HG02852 (cell line): ENCODE data around the gene SSBP3.
"Not testable (repeated sequence)": the region's sequence is repeated elsewhere in the genome, so short reads cannot be mapped to it uniquely, and the experiment has no call there.

Experiments
- ATAC-seq: cut with Tn5 transposase; IDR thresholded peaks from one replicate; pipeline ENCODE4 v1.9.1; 2021; ENCODE audit warnings: mild to moderate bottlenecking, moderate library complexity; ENCODE audit not compliant: unreplicated experiment

SSBP3 gene

GRCh38 chr1:54225986-54226559 lies 180.1 kb downstream of the SSBP3 start:
- ATAC-seq: no peak

- ATAC-seq: no peak
Observed at GRCh38 chr1:54225378-54225777, 180.8 kb downstream of the SSBP3 start.

GRCh38 chr1:54224233-54224632 lies 182.0 kb downstream of the SSBP3 start:
- ATAC-seq: no peak

- ATAC-seq: no peak
Observed at GRCh38 chr1:54223441-54224202, 182.6 kb downstream of the SSBP3 start.

DNA sequence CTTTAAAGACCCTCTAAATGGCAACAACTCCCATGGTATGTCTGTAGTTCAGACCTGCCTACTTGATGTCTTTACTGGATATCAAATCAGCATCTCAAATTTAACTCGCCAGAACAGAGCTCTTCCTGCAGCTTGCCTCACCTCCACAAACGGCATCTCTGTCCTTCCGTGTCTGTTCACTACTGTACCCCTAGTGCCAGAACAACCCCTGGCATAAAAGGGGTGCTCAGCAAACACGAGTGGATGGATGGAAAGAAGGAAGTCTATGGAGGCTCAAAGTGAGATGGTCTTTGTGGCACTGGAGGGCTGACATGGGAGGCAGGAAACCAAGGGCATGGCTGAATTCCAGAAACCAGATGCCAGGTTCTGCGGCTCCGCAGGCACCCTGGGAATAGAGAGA lies 183.5 kb downstream of the SSBP3 start:
- ATAC-seq: no peak

DNA sequence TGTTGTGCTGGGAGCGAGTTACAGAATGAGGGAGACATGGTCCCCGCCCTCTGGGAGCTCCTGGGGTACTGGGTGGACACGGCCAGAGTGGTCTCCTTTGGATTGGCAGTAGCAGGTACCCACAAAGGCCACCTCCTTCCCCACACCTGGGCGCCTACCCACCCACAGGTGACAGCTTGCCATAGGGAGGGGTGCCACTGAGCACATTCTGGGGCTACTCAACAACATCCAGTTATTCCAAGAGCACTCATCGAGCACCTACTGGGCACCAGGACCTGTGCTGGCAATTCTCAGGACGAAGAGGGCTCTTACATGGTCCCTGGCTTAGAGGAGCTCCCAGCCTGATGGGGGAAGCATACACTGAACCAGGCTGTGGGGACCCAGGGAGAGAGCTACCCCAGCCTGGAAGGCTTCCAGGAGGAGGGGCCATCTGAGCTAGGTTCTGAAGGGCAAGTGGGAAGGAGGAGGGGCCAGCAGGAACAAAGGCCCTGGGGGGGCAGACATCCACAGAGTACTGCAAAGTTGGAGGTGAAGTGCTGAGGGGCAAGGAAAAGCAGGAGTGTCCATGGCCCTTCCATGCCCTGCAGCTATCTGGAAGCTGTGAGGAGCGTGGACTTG lies 184.2 kb downstream of the SSBP3 start:
- no peak for ATAC-seq

DNA sequence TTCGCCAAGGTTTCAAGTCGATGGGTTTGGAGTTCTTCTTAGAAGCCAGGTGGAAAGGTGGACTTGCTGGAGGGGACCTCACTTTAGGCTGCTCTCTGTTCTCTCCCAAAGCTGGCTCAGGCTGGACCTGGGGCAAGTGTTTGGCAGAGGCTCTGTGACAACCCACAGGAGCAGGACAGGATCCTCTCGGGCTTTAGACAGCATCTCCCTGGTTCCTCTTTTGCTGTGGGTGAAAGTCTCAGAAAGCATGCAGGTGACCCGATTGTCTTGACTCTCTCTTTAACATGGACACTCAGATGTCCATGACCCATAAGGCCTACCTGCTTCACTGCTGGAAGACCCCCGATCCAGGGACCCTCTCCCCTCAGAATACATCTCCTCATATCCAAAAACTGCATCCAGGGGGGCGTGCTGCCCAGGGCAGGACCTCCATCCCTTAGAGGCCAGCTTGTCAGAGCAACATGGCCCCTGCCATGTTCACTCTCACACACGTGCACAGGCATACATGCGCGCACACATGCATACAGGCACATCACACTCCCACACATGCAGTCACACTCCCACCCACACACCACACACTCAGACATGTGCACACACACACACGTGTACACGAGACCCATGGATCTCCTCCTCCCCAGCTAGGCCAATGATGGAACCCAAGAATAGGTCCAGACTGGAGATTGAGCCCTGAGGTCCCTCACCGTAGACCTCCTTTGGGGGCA lies 184.9 kb downstream of the SSBP3 start:
- no peak for ATAC-seq

DNA sequence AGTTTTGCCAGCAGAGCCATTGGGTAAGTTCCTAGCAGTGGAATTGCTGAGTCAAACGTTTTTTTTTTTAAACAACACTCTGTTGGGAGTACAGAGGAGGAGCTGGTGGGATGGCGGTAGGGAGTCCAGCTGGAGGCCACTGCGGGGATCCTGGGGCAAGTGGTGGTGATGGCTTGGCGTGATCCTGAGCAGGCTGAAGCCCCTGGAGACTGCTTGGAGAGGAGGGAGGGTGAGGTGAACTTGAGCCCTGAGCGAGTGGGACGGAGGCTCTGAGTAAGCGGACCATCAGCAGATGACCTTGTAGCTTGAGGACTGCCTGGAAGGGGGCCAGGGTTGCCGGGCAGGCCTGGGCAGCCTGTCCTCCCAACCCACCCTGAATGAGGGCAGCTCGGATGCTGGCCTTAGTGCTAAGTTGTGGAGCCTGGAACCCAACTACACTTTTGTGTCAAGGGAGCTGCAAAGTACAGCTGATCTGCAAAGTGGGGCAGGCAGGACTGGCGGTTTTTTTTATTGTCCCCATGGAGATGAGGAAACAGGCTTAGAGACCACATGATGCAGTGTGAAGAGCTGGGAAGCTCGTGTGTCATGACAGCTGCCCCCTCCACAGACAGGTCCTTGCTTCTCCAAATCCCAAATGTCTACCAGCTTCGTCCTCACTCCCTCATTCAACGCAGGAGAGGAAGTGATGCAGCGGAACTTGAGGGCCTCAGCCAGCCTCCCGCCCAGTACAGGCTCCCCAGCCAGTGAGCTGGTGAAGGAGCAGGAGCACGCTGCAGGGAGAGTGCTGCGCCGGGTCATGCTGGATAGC lies 186.0 kb downstream of the SSBP3 start:
- no peak for ATAC-seq

GRCh38 chr1:54219688-54220003 lies 186.5 kb downstream of the SSBP3 start:
- no peak for ATAC-seq

GRCh38 chr1:54218883-54219687 lies 187.1 kb downstream of the SSBP3 start:
- ATAC-seq: no peak

DNA sequence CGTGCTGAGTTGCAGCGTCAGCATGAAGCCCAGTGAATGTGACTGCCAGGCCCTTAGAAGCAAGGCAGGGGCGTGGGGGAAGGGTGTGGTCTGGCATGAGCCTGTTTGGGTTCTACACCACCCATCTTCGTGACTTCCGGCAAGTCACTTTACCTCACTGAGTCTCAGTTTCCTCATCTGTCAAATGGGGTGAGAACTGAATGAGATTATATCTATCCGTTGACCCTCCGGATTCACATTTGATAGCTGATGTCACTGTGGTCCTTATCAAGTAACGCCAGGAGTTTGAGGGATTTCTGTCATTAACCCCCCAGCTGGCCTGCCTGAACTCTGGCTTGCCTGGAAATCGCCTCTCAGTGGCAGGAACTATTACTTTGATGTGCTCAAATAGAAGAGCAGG lies 190.7 kb downstream of the SSBP3 start:
- no peak for ATAC-seq

GRCh38 chr1:54212872-54213271 lies 193.3 kb downstream of the SSBP3 start:
- ATAC-seq: no peak

- ATAC-seq: not testable (repeated sequence)
Observed at GRCh38 chr1:54207896-54208295, 198.3 kb downstream of the SSBP3 start.

DNA sequence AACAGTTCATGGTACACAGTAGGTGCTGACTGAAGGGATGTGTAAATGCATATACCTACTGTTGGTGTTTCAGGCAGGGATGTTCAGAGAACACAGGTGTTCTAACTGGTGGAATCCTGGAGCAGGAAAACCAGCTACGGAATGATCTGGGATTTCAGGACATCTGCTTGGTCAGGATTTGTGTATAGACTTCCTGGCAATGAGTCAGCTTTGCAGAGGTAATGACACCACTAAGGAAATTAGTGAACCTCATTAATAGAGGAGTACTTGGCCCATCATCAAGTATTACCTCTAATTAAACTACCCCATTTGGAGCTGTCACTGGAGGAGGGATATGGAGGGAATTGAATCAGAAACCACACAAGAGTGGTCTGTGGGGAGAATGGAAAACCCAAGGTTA lies 198.9 kb downstream of the SSBP3 start:
- no peak for ATAC-seq

DNA sequence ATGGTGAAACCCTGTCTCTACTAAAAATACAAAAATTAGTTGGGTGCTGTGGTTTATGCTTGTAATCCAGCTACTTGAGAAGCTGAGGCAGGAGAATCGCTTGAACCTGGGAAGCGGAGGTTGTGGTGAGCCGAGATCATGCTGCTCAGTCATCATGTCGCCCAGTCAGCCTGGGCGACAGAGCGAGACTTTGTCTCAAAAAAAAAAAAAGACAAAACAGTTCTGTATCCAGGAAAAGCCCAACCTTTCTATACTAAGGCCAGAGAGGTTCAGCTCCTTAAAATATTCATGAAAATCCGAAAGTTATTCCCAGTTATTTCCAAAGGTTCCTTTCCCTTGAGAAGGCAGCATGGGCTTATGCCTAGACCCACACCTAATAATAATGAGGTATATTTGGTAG lies 202.0 kb downstream of the SSBP3 start:
- ATAC-seq: no peak

GRCh38 chr1:54200519-54200997 lies 205.6 kb downstream of the SSBP3 start:
- ATAC-seq: no peak

- peak; percentile 96 for ATAC-seq
Observed at GRCh38 chr1:54199765-54200518, 206.3 kb downstream of the SSBP3 start, which contains the start of the genes CYB5RL and MRPL37. TSS of gene CYB5RL (minus strand) at chr1:54200030. CDS start at chr1:54195616, 4,414 bp downstream. TSS of gene MRPL37 (plus strand) at chr1:54200167. CDS start at chr1:54200244, 77 bp downstream.

- no peak for ATAC-seq
Observed at GRCh38 chr1:54199151-54199764, 206.9 kb downstream of the SSBP3 start.

DNA sequence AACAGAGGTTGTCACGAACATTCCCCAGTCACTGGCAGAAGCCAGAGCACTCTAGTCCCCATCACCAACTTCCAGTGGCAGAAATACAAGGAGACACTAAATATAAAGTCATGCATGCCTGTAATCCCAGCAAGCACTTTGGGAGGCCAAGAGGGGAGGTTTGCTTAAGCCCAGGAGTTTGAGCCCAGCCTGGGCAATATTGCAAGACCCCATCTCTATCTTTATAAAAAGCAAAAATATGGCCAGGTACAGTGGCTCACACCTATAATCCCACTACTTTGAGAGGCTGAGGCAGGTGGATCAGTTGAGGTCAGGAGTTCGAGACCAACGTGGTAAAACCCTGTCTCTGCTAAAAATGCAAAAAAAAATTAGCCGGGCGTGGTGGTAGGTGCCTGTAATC lies 212.7 kb downstream of the SSBP3 start:
- ATAC-seq: no peak
